Esophagus squamous epithelium (tissue), 5 donors: ENCODE results near the gene HCFC1. TPM values are rescaled to one million over a fixed set of nuclear protein-coding genes. Genes with fewer than 3 reads are reported as not detected.

Experiments used
- DNase-seq: peaks from one replicate; lab custom pipeline; 2025; lab: John Stamatoyannopoulos, UW
- H3K27ac ChIP-seq, 4 donors: fragments of 200-600 bp; sonication (generic); one replicate each; pipeline ENCODE4 v1.5.1; 2016 to 2019; ENCODE audit warnings: mild to moderate bottlenecking in 1 of 4
- H3K27me3 ChIP-seq, 4 donors: fragments of 200-600 bp; sonication (generic); 1 replicate in 3 of 4; 2 replicates in 1 of 4; pipeline versions ENCODE4 v1.5.1 to v1.6.0; 2017 to 2021; ENCODE audit warnings: antibody characterized with exemption in 1 of 4
- H3K36me3 ChIP-seq, 3 donors: fragments of 200-600 bp; sonication (generic); one replicate each; pipeline ENCODE4 v1.5.1; 2016 to 2019
- H3K4me1 ChIP-seq, 3 donors: fragments of 200-600 bp; sonication (generic); one replicate each; pipeline ENCODE4 v1.5.1; 2017 to 2019
- H3K4me3 ChIP-seq, 4 donors: fragments of 200-600 bp; sonication (generic); 1 replicate in 3 of 4; 2 replicates in 1 of 4; pipeline ENCODE4 v1.5.1; 2016 to 2019; ENCODE audit warnings: mild to moderate bottlenecking in 2 of 4, moderate library complexity in 1 of 4
- H3K9me3 ChIP-seq, 3 donors: fragments of 200-600 bp; sonication (generic); one replicate each; pipeline ENCODE4 v1.5.1; 2016 to 2019
- POLR2A ChIP-seq, 4 donors: fragments of 450-650 bp; IDR thresholded peaks; one replicate each; pipeline ENCODE4 v1.6.1; 2017; ENCODE audit warnings: antibody characterized with exemption in 4 of 4, mild to moderate bottlenecking in 4 of 4, moderate library complexity in 3 of 4
- WGBS, 2 donors: methylation state at CpG; one replicate each; pipeline ENCODE4 v1.1.5; 2018; 5-methylcytosine and 5-hydroxymethylcytosine counted together
- intact Hi-C: fragments of 100-400 bp; cut with DNase I; formaldehyde crosslinking; loops from one replicate; pipeline ENCODE4 v1.15.0; 2022
- total RNA-seq, 4 donors: library from RNA; depleted of rRNA; stranded (reverse); fragments of >200 nt; gene quantifications; one replicate each; pipeline ENCODE4 v1.1.0, GENCODE V29; 2016
- TF ChIP-seq, protein P1 (sequence below), 6 experiments: fragments of 450-650 bp in 4 of 6; fragments of 200-600 bp in 2 of 6; sonication (generic) in 2 of 6; IDR thresholded peaks; one replicate each; pipeline ENCODE4 v1.5.1; 2016 to 2019; ENCODE audit warnings: antibody characterized with exemption in 6 of 6, mild to moderate bottlenecking in 4 of 6, moderate library complexity in 4 of 6
- donor health status: DM: yes; HTN: yes; CAD: no.

HCFC1 gene
- total RNA-seq, 4 donors from 2014 or later: 22.2 to 54.0 (median 37.0) TPM

DNA sequence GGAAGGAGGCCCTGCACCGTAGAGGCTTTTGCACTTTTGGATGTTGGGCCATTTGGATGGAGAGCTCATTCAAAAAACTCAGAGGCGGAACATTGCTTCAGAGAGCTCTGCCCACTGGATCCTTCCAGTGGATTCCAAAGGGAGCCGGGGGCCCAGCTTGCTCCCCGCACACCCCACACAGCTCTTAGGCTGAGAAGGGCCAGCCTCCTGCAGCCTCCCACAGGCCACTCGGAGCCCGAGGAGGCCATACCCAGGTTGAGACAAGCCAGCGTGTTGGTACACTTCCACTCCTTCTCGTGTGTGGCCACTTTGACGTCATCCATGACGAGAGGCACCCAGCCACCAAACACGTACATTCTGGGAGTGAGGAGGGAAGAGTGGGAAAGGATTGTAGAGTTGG, 10.3 kb downstream of the HCFC1 start:
- peaks cover 0 to 17% (median 0%) of the 10 kb centered on the region in 3 donors for H3K4me1 ChIP-seq
- TF ChIP-seq, protein P1, sequence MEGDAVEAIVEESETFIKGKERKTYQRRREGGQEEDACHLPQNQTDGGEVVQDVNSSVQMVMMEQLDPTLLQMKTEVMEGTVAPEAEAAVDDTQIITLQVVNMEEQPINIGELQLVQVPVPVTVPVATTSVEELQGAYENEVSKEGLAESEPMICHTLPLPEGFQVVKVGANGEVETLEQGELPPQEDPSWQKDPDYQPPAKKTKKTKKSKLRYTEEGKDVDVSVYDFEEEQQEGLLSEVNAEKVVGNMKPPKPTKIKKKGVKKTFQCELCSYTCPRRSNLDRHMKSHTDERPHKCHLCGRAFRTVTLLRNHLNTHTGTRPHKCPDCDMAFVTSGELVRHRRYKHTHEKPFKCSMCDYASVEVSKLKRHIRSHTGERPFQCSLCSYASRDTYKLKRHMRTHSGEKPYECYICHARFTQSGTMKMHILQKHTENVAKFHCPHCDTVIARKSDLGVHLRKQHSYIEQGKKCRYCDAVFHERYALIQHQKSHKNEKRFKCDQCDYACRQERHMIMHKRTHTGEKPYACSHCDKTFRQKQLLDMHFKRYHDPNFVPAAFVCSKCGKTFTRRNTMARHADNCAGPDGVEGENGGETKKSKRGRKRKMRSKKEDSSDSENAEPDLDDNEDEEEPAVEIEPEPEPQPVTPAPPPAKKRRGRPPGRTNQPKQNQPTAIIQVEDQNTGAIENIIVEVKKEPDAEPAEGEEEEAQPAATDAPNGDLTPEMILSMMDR (IDR thresholded peaks at IDR 0.05): no peak
- no peak for TF ChIP-seq POLR2A (IDR thresholded peaks at IDR 0.05)
- H3K27me3 ChIP-seq: no peaks in the 10 kb centered on the region
- no peak overlapping the region for H3K27ac ChIP-seq
- intact Hi-C loops: no loop called here
- DNase-seq: no peak
- H3K9me3 ChIP-seq: no peaks in the 10 kb centered on the region
- H3K4me3 ChIP-seq: no peak overlapping the region
- H3K36me3 ChIP-seq: peaks cover 21 to 84% (median 51%) of the 10 kb centered on the region in 3 donors
- 68 to 95% methylated on average over 3 of the region's 11 CpGs for WGBS, 2 donors

DNA sequence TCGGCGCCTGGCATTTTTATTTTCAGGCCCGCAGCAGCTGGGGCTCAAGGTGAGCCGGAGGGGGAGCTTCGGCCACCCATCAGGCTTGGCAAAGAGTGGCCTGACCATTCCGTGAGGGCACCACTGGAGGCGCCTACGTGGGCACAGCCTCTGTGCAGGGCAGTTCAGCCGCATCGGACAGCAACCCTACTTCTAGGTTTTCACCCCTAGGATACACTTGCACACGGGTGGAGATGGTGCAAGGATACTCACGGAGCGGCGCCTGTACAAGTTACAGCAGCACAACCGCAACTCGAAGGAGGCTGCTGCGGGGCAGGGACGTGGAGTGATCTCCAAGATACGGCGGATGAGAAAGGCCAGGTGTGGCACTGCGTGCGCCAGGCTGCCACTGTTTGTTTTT, 10.8 kb downstream of the HCFC1 start:
- peaks cover 21 to 89% (median 55%) of the 10 kb centered on the region in 3 donors for H3K36me3 ChIP-seq
- no peak for DNase-seq
- H3K4me3 ChIP-seq: no peak overlapping the region
- no peaks in the 10 kb centered on the region for H3K27me3 ChIP-seq
- H3K9me3 ChIP-seq: no peaks in the 10 kb centered on the region
- TF ChIP-seq, protein P1 (IDR thresholded peaks at IDR 0.05): no peak
- no peak for TF ChIP-seq POLR2A (IDR thresholded peaks at IDR 0.05)
- intact Hi-C loops: no loop called here
- H3K4me1 ChIP-seq: peaks cover 0 to 12% (median 0%) of the 10 kb centered on the region in 3 donors
- WGBS, 2 donors: 90 to 93% methylated on average over 6 to 8 of the region's 22 CpGs
- H3K27ac ChIP-seq: no peak overlapping the region

DNA sequence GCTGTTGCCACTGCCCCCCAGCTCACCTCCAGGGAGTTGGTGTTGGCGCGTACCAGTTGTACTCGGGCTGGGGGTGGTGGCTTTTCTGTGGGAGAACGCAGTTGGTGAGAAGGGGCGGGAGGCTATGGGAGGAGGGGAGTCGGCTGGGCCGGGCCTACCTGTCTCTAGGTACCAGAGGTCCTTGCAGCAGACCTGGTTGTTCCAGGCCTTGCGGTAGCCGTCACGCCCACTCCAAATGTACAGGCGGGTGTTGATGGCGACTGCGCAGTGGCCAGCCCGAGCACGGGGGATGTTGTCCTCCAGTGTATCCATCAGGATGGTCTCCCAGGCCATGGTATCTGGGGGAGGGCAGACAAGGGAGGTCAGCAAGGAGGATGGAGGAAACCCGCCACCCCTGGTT, 11.5 kb downstream of the HCFC1 start:
- intact Hi-C loops: no loop called here
- H3K4me1 ChIP-seq: peaks cover 0 to 5% (median 0%) of the 10 kb centered on the region in 3 donors
- H3K36me3 ChIP-seq: peaks cover 21 to 96% (median 55%) of the 10 kb centered on the region in 3 donors
- H3K27ac ChIP-seq: no peak overlapping the region
- DNase-seq: no peak
- no peak for TF ChIP-seq POLR2A (IDR thresholded peaks at IDR 0.05)
- TF ChIP-seq, protein P1 (IDR thresholded peaks at IDR 0.05): no peak
- H3K27me3 ChIP-seq: no peaks in the 10 kb centered on the region
- WGBS, 2 donors: 93 to 100% methylated on average over 3 to 4 of the region's 16 CpGs
- no peak overlapping the region for H3K4me3 ChIP-seq
- no peaks in the 10 kb centered on the region for H3K9me3 ChIP-seq

DNA sequence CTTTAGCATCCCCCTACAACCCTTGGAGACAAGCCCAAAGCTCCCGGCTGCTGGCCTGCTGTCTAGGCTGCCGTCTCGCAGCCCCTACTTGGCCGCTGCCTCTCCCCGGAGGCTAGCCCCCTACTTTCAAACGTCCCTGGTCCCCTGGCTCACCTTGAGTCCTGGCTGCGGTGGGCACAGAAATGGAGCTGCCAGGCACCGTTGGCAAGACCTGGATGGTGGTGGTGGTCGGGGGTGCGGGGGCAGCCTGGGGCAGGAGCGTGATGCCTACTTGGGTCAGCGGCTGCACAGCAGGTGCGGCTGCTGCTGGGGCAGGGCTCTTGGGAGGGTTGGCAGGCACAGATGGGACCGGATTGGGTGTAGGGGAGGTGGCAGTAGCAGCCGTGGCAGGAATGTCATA, 12.0 kb downstream of the HCFC1 start:
- no peak for TF ChIP-seq POLR2A (IDR thresholded peaks at IDR 0.05)
- TF ChIP-seq, protein P1 (IDR thresholded peaks at IDR 0.05): no peak
- Histone ChIP-seq H3K27me3 (no peaks in the 10 kb centered on the region), H3K9me3 (no peaks in the 10 kb centered on the region), H3K27ac (no peak overlapping the region), H3K36me3 (peaks cover 21 to 100% (median 55%) of the 10 kb centered on the region in 3 donors), H3K4me1 (peaks cover 0 to under 1% (median 0%) of the 10 kb centered on the region in 3 donors), H3K4me3 (no peak overlapping the region)
- no peak for DNase-seq
- intact Hi-C loops: no loop called here
- WGBS, 2 donors: no CpG with 5 or more reads among the region's 15 CpGs

DNA sequence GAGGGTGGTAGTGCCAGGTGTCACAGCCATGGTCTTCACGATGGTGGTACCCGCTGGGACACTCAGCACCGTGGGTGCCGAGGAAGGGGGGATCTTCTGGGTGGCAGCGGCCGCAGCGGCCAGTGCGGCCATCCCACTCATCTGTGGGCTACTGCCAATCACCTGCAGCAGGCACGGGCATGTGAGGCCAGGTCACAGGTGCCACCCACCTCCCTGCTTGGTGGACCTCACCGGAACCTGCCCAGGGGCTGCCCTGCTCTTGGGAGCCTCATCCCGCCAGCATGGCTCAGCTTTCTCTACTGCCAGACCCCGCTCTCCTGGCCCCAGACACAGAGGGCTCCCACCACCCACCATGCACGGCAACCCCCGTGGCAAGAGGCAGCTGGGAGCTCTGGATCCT, 13.0 kb downstream of the HCFC1 start:
- Histone ChIP-seq H3K4me1 (peaks cover 0 to 2% (median 0%) of the 10 kb centered on the region in 3 donors), H3K27ac (no peak overlapping the region), H3K9me3 (no peaks in the 10 kb centered on the region), H3K27me3 (no peaks in the 10 kb centered on the region), H3K36me3 (peaks cover 23 to 100% (median 53%) of the 10 kb centered on the region in 3 donors), H3K4me3 (no peak overlapping the region)
- no peak for DNase-seq
- no CpG with 5 or more reads among the region's 14 CpGs for WGBS, 2 donors
- intact Hi-C loops: no loop called here
- TF ChIP-seq, protein P1 (IDR thresholded peaks at IDR 0.05): no peak
